Right lobe of liver (tissue), 5 donors: ENCODE data around the gene MPPED1. TPM values are rescaled to one million over a fixed set of nuclear protein-coding genes. Genes with fewer than 3 reads are reported as not detected.

Experiments used
- total RNA-seq, 6 experiments: library from RNA; depleted of rRNA in 2 of 6; stranded (reverse); fragments of >200 nt in 2 of 6; fragmentation: NEBNext Ultra II Directional in 3 of 6; extraction: Animal tissue kit (Norgen Biotek cat#: 25700) in 3 of 6; gene quantifications; one replicate each; pipeline versions ENCODE4 v1.1.0 to v1.2.4, GENCODE V29; 2016 to 2023
- donor health status: DM: no; HTN: no; CAD: no.
- donor health status: DM: no; HTN: no; CAD: no.
- donor health status: DM: no; HTN: yes; CAD: no.
- donor health status: DM: no; HTN: yes; CAD: no.

MPPED1 gene
- total RNA-seq, 6 experiments from 2014 or later = 2.4 to 13.8 (median 11.3) TPM

Other genes starting within 250 kb of the MPPED1 start
- gene TTLL12, start 224.9 kb upstream of the MPPED1 start, total RNA-seq = 10 to 100 TPM; 18.6 to 43.5 (median 24.4) TPM
- gene SCUBE1, start 68.6 kb upstream of the MPPED1 start, total RNA-seq = 10 to 100 TPM in 1 of 6 experiments, 1 to 10 TPM in 4, under 1 TPM in 1; 0.73 to 11.7 (median 2.7) TPM